CD1c-positive myeloid dendritic cell (primary cell): ENCODE data around the gene SYF2.
"Not testable (repeated sequence)": the region's sequence is repeated elsewhere in the genome, so short reads cannot be mapped to it uniquely, and the experiment has no call there.

Experiments used
- DNase-seq: peaks from one replicate; pipeline ENCODE4 v3.0.0-alpha.2; 2016; ENCODE audit errors: extremely low spot score

The SYF2 gene

DNA sequence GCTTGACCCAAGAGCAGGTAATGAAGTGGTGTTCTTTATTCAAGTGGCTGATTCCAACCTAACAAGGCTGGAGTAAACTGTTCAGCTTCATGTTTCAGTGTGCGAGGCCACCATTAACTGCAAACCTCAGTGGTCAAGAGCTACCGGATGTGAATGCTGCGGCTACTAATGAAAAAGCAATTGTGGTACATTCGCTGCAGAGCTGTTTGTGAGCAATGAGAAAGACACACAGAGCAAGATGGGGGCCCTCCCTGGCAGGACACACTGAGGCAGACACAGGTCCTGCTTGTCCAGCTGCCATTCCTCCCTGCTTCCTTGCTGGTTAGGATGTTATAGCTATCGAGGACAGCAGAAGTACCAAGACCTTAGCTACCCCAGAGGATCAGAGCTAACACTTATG, 26.1 kb downstream of the SYF2 start:
- no peak for DNase-seq

- no peak for DNase-seq
Measured at GRCh38 chr1:25205786-25206185, 26.5 kb downstream of the SYF2 start.

- peak; percentile 81 for DNase-seq
Measured at GRCh38 chr1:25204797-25205480, 27.4 kb downstream of the SYF2 start.

DNA sequence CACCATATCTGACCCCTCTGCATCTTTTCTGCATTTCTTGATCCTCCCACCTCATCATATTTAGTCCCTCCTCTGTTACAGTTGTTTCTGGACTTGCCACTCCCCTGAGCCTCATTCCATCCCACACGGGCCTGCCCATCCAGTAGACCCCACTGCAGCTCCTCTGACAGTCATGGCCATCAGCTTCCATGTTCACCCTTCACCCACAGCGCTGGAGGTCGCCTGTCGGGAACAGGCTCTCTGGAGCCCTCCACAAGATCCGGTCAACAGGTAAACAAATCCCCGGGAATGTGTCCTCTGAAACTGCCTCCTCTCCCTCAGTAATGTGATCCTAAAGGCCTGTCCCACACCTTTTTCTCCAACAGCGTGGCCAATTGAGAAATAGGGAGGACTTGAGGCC, 31.3 kb downstream of the SYF2 start:
- DNase-seq = no peak

GRCh38 chr1:25199819-25200620, 32.3 kb downstream of the SYF2 start:
- DNase-seq = no peak

DNA sequence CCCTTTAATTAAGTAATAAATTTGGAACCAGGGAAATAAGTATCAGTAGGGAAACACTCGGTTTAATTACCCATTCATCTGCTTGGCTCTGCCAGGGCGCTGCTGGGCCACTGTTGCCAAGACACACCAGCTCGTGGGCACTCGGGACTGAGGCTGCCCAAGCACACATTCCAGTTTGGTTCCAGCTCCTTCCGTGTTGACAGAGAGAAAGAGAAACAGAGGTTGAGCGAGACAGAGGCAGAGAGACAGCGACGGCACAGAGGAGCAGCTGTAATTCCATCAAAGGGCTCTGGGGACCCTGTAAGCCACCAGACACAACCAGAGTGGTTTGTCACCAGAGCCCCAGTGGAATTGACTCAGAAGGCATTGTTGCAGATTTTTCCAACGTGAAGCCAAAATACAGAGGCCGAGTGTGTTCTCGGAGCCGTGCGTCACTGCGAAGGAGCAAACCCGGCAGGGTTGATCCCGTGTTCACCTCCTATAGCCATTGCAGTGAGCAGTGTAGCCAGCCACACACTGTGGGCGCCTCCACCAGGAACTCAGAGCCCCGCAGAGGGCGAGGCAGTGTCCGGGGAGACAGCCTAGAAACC, 33.5 kb downstream of the SYF2 start:
- no peak for DNase-seq

DNA sequence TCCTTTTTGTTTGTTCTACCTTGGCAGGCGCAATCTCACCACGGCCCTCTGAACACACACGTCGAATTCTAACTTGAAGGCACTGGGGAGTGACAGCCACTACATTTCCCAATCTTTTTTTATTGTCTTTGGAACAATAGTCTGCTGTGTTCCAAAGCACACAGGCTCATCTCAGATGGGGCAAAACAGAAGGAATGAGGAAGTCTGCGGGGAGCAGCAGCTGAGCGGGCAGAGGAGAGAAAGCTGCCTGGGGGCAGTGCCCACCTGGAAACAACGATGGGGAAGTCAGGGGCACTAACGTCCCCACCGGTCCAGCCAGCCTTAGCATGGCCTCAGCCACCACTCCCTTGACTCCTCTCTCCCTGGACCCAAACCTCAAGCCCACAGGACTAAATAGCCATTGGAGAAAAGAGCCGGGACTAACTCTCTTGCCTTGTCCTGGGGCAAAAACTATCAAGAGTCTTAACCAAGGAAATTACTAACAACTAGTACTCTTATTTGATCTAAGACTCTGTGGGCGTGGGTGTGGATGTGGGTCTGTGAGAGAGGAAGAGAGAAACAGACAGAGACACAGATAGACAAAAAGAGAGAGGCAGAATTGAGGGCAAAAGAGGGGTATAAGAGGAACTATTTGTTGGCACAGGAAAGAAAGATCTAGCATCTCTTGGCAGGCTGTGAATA, 34.2 kb downstream of the SYF2 start:
- no peak for DNase-seq

DNA sequence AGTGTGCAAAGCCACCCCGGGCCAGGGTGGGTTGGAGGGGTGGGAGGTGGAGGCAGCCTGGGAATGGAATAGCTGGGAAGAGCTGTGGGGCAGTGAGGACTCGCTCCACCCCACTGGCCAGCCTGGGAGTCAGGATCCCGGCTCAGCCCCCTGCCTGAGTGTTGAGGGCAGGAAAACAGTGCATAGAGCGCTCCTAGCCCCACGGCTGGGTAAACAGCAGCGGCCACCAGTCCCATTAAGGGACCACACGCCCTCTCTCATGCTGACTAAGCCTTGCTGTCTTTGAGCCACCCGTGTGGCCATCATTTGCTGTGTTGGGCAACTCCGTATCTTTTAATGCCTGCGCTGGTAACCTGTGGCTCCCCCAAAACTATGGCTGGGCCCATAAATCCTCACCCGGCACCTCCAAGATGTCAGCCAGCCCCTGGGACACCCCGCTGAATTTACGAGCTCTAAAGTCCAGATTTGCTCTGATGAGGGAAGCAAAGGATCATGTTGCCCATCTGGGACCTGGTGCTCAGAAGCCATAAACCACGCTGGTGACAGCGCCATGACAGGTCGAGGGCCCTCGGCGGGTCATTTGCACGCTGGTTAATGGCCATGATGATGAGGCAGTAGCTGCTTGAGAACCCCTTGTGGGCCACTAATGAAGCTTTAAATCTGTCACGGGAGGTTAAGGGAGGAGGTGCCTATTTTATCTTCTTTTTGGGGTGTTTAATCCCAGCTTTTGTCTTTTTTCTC, 34.9 kb downstream of the SYF2 start:
- DNase-seq = no peak

DNA sequence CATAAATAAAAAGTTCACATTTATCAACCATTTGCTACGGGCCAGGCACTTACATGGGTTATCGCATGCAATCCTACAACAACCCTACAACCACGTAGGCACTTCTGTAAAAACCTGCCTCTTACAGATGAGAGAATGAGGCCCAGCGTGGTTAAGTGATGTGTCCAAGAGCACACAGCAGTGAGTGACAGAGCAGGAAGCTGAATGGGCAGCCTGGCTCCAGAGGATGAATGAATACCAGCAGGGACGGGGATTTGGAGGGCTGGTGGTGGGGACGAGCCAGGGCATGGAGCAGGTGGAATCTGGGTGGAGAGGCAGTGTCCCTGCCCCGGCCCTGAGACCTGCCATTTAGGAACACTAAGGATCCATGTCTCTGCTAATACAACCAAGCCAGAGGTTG, 35.5 kb downstream of the SYF2 start:
- no peak for DNase-seq

GRCh38 chr1:25195835-25196234, 36.5 kb downstream of the SYF2 start:
- DNase-seq = no peak

DNA sequence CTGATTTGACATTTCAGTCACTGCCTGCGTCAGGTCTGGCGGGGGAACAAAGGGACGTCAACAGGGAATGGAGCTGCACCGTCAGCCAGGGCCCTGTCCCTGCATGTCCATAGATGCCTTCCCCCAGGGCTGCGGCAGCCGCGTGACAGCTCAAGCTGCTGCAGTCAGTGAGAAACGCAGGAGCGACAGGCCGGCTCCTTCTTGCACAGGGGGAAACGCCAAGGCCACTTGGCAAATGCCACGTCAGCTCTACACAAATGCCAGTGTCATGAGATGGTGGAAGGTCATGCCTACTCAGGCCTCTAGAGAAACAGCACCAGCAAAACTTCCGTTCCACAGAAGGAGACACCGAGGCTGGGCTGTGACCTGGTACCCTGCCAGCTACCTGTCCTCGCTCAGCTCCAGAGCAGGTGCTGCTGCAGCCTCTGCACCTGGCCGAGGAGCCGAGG, 37.7 kb downstream of the SYF2 start:
- no peak for DNase-seq

DNA sequence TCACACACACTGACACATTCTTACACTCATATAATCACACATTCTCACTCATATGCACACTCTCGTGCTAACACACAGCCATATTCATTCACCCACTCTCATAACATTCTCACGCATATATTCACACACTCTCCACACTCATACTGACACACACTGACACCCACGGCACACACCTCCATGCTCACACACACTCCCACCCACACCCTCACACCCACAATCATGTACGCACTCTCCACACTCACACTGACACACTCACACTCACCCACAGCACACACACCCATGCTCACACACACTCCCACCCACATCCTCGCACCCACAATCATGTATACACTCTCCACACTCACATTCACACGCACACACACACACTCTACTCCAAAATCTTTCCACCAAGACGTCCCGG, 38.2 kb downstream of the SYF2 start:
- DNase-seq = no peak

DNA sequence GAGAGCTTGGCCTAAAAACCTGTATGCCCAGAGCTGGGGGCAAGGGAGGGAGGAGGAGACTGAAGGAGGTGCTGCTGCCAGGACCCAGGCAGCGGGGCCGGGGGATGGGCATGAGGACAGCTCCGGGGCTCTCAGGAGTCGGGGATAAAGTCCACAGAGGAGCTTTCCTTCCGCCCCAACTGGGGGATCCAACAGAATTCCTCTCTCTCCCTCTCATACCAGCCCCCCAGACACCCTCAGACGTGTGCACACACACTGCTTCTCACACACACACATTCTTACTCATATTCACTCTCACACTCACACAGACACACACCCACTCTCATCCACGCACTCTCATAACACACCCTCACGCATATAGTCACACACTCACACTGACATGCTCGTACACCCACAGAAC, 39.1 kb downstream of the SYF2 start:
- DNase-seq = no peak

GRCh38 chr1:25192154-25192553, 40.1 kb downstream of the SYF2 start:
- DNase-seq = no peak

DNA sequence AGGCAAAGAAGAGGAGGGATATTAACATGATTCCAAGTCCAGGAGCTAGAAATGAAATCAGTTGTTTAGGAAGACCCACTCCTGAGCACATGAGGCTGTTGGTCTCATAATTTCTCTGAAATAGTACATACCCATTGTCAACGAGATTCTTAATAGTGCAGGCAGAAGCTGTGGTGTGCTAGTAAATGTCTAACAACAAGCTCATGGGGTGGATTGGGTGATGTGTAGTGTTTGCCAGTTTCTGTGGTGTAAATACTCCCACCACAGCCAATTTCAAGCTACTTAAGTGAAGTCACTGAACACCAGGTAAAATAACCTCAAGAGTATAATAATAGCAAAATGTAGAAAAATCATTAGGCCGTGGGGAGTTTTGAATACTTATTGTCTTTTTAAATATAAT, 42.0 kb downstream of the SYF2 start:
- DNase-seq = no peak

DNA sequence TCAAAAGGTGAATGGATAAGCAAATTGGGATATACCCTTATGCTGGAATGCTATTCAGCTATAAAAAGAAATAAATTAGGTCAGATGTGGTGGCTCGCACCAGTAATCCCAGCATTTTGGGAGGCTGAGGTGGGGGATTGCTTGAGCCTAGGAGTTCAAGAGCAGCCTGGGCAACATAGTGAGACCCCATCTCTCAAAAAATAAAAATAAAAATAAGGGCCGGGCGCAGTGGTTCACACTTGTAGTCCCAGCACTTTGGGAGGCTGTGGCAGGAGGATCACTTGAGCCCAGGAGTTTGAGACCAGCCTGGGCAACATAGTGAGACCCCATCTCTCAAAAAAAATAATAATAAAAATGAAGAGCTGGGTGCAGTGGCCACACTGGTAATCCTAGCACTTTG, 44.4 kb downstream of the SYF2 start:
- not testable (repeated sequence) for DNase-seq

DNA sequence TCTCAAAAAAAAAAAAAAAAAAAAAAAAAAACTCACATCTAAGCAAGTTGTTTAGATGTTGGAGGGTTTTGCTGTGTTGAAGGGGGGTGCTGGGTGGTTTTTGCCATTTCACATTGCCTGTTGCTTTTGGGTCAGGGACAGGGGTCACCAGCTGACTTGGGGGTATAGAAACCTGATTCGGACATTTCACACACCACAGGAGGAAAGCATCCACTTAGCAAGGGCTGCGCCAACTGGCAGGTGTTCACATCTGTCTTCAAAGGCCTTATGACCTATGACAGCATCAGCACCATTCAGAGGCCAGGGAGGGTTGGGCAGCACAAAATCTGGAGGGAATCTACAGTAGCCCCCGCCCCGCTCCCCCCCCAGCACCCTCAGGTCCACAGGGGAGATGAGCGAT, 45.2 kb downstream of the SYF2 start:
- DNase-seq = no peak

GRCh38 chr1:25186161-25187007, 45.9 kb downstream of the SYF2 start:
- DNase-seq = no peak

GRCh38 chr1:25185409-25186160, 46.7 kb downstream of the SYF2 start:
- DNase-seq = no peak
